Osteoblast (primary cell): ENCODE results near the gene KIF2A. TPM values are rescaled to one million over a fixed set of nuclear protein-coding genes. Genes with fewer than 3 reads are reported as not detected.

Experiments used
- DNase-seq: peaks from one replicate; pipeline ENCODE4 v3.0.0; 2011; ENCODE audit warnings: low spot score, mixed read lengths; ENCODE audit not compliant: insufficient read length; ENCODE audit errors: missing footprints
- H2AFZ ChIP-seq: 2 replicates; pipeline ENCODE4 v1.6.0; 2011; ENCODE audit warnings: mild to moderate bottlenecking, low read length
- H3K27ac ChIP-seq: 2 replicates; pipeline ENCODE4 v1.5.1; 2011; ENCODE audit warnings: mild to moderate bottlenecking, low read depth, low read length, moderate library complexity
- H3K27me3 ChIP-seq: 2 replicates; pipeline ENCODE4 v1.6.0; 2012; ENCODE audit warnings: mild to moderate bottlenecking, control low read depth, inconsistent platforms, low read length, moderate library complexity; ENCODE audit not compliant: insufficient read depth
- H3K36me3 ChIP-seq: 2 replicates; pipeline ENCODE4 v1.5.1; 2011; ENCODE audit warnings: mild to moderate bottlenecking, low read length, control low read depth, moderate library complexity; ENCODE audit not compliant: insufficient read depth
- H3K4me1 ChIP-seq: 2 replicates; pipeline ENCODE4 v1.5.1; 2011; ENCODE audit warnings: mild to moderate bottlenecking, low read length, control low read depth, moderate library complexity; ENCODE audit not compliant: insufficient read depth
- H3K4me2 ChIP-seq: 2 replicates; pipeline ENCODE4 v1.6.0; 2011; ENCODE audit warnings: mild to moderate bottlenecking, low read length; ENCODE audit not compliant: insufficient read depth
- H3K4me3 ChIP-seq: fragments of 200-600 bp; sonication (generic); 3 replicates; pipeline ENCODE4 v1.5.1; 2012; ENCODE audit warnings: mild to moderate bottlenecking, low read length, inconsistent platforms; ENCODE audit not compliant: insufficient read depth
- H3K79me2 ChIP-seq: 2 replicates; pipeline ENCODE4 v1.6.0; 2012; ENCODE audit warnings: mild to moderate bottlenecking, low read length, control low read depth, inconsistent platforms; ENCODE audit not compliant: insufficient read depth
- H3K9me3 ChIP-seq: 2 replicates; pipeline ENCODE4 v1.5.1; 2011; ENCODE audit warnings: low read depth, low read length, control low read depth
- H4K20me1 ChIP-seq: 2 replicates; pipeline ENCODE4 v1.6.0; 2012; ENCODE audit warnings: mild to moderate bottlenecking, low read length, control low read depth; ENCODE audit not compliant: insufficient read depth
- total RNA-seq: library from RNA; depleted of rRNA; stranded (reverse); fragments of >200 nt; gene quantifications from 2 replicates; pipeline ENCODE4 v1.2.3, GENCODE V29; 2012
- TF ChIP-seq, protein P1 (sequence below): IDR thresholded peaks from 2 replicates; pipeline ENCODE4 v1.5.1; 2011; ENCODE audit warnings: mild to moderate bottlenecking, low read depth, low read length, moderate library complexity; ENCODE audit errors: extremely low read depth

KIF2A gene
- total RNA-seq, 1 donor, result 52.8 TPM

DNA sequence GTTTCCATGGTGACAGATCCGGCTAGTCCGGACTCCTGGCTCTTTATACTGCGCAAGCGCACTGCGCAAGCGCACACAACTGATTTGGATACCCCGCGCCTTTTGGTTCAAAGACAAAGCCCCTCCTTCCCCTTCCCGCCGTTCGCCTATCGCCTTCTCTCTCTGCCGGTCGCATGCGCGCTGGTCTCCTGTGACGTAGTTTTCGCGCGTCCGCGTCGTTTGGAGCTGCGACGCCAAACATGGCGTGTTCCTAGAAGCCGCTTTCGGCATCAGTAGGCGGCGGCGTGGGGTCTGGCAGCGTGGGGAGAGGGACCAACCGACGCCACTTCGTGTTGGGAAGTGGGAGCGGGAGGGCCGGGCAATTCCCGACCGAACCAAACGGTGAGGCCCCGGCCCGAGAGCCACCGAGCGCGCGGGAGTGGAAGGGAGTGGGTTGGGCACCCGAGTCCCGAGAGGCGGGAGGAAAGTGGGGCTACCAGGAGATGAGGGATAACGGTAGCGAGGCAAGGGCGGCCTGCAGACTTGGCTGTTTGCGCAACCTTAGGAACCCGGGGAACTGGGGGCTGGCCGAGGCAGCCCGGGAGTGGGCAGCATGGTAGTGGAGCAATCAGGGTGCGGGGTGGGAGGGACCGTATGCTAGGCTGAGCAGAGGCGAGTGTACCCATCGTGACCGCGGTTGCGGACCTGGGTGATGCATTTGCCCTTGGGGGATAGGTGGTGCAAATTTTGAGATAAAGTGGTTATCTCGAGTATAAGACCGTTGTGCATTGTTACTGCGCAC is 106.7 kb downstream of the KIF2A start, which contains the start of gene IPO11:
Gene IPO11, plus strand, starts transcription at position 215 of the 781 bp plus-strand sequence. CDS start 24,517 bp downstream, outside the sequence.
- H4K20me1 ChIP-seq, result no peaks in the 10 kb centered on the region
- peaks cover 10% of the 10 kb centered on the region for H3K4me1 ChIP-seq
- peak within 1 kb of the TSS; percentile 83 for H3K27ac ChIP-seq
- TF ChIP-seq, protein P1, sequence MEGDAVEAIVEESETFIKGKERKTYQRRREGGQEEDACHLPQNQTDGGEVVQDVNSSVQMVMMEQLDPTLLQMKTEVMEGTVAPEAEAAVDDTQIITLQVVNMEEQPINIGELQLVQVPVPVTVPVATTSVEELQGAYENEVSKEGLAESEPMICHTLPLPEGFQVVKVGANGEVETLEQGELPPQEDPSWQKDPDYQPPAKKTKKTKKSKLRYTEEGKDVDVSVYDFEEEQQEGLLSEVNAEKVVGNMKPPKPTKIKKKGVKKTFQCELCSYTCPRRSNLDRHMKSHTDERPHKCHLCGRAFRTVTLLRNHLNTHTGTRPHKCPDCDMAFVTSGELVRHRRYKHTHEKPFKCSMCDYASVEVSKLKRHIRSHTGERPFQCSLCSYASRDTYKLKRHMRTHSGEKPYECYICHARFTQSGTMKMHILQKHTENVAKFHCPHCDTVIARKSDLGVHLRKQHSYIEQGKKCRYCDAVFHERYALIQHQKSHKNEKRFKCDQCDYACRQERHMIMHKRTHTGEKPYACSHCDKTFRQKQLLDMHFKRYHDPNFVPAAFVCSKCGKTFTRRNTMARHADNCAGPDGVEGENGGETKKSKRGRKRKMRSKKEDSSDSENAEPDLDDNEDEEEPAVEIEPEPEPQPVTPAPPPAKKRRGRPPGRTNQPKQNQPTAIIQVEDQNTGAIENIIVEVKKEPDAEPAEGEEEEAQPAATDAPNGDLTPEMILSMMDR, result no peak
- peak within 1 kb of the TSS; percentile 88 for H3K4me2 ChIP-seq
- H3K4me3 ChIP-seq, result peak within 1 kb of the TSS; percentile 94
- H3K27me3 ChIP-seq, result no peaks in the 10 kb centered on the region
- no peaks in the 10 kb centered on the region for H3K36me3 ChIP-seq
- peak within 1 kb of the TSS; percentile 89 for H2AFZ ChIP-seq
- H3K79me2 ChIP-seq, result peaks cover 47% of the 10 kb centered on the region
- no peaks in the 10 kb centered on the region for H3K9me3 ChIP-seq
- peak; percentile 96 for DNase-seq

- peak overlapping the region; percentile 94 for H3K4me3 ChIP-seq
- H3K9me3 ChIP-seq, result no peaks in the 10 kb centered on the region
- no peak for DNase-seq
- TF ChIP-seq, protein P1, result no peak
- H3K27me3 ChIP-seq, result no peaks in the 10 kb centered on the region
- H3K4me2 ChIP-seq, result peak overlapping the region; percentile 88
- peaks cover 10% of the 10 kb centered on the region for H3K4me1 ChIP-seq
- no peaks in the 10 kb centered on the region for H4K20me1 ChIP-seq
- peak overlapping the region; percentile 83 for H3K27ac ChIP-seq
- H2AFZ ChIP-seq, result no peak overlapping the region
- H3K79me2 ChIP-seq, result peaks cover 57% of the 10 kb centered on the region
- no peaks in the 10 kb centered on the region for H3K36me3 ChIP-seq
Observed at GRCh38 chr5:62413711-62414110, 107.7 kb downstream of the KIF2A start.

- H3K27me3 ChIP-seq, result no peaks in the 10 kb centered on the region
- H3K4me3 ChIP-seq, result no peak overlapping the region
- TF ChIP-seq, protein P1, result no peak
Observed at GRCh38 chr5:62418462-62419076, 112.6 kb downstream of the KIF2A start.

GRCh38 chr5:62419609-62420008 is 113.6 kb downstream of the KIF2A start:
- TF ChIP-seq, protein P1, result no peak

More at GRCh38 chr5:62418462-62419076, 112.6 kb downstream of the KIF2A start:
- Histone ChIP-seq H3K27ac (no peak overlapping the region), H3K36me3 (no peaks in the 10 kb centered on the region), H4K20me1 (no peaks in the 10 kb centered on the region), H2AFZ (no peak overlapping the region), H3K4me2 (no peak overlapping the region), H3K79me2 (peaks cover 85% of the 10 kb centered on the region), H3K4me1 (peaks cover 4% of the 10 kb centered on the region), H3K9me3 (no peaks in the 10 kb centered on the region)
- DNase-seq, result no peak

More at GRCh38 chr5:62419609-62420008, 113.6 kb downstream of the KIF2A start:
- no peaks in the 10 kb centered on the region for H4K20me1 ChIP-seq
- H2AFZ ChIP-seq, result no peak overlapping the region
- no peak for DNase-seq
- no peak overlapping the region for H3K4me3 ChIP-seq
- no peak overlapping the region for H3K27ac ChIP-seq
- H3K27me3 ChIP-seq, result no peaks in the 10 kb centered on the region
- no peaks in the 10 kb centered on the region for H3K36me3 ChIP-seq
- H3K4me1 ChIP-seq, result no peaks in the 10 kb centered on the region
- H3K4me2 ChIP-seq, result no peak overlapping the region
- peaks cover 74% of the 10 kb centered on the region for H3K79me2 ChIP-seq
- H3K9me3 ChIP-seq, result no peaks in the 10 kb centered on the region
